ENCODE results near the gene NCKAP5.

Gene NCKAP5

DNA sequence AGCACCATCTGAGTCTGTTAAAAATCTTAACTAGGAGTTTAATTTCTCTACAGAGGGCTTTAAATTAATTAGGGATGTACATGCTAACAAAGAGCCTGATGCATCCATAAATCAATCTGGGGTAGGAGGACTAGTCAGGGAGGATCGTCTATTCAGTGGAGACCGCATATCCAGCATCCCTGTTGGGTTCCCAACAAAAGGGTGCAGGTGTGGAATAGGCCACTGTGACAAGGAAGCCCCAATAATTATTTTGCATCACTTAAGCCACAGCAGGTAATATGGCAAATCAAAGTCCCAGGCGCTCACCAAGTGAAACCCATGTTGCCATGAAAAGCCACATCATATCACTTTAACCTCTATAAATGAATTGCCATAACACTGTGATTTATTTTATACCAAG lies 392.3 kb downstream of the NCKAP5 start:
- no peak for DNase-seq

DNA sequence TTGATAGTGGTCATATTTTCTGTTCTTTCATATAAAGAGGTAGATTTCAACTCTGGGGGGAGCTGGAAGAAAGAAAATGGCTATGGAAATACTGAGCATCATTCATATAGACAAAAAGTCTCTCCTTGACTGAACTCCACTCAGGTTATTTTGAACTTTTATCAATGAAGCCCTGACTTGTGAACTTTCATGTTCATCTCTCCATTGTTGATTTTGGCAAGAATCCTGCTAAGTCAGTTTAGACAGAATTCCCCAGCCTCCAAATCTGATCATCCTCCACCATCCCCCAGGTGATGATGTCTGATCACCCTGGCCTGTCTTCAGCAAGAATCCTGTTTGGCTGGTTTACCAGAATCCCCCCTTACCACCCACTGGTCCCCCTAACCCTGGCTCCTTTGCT lies 395.0 kb downstream of the NCKAP5 start:
- no peak for DNase-seq

DNA sequence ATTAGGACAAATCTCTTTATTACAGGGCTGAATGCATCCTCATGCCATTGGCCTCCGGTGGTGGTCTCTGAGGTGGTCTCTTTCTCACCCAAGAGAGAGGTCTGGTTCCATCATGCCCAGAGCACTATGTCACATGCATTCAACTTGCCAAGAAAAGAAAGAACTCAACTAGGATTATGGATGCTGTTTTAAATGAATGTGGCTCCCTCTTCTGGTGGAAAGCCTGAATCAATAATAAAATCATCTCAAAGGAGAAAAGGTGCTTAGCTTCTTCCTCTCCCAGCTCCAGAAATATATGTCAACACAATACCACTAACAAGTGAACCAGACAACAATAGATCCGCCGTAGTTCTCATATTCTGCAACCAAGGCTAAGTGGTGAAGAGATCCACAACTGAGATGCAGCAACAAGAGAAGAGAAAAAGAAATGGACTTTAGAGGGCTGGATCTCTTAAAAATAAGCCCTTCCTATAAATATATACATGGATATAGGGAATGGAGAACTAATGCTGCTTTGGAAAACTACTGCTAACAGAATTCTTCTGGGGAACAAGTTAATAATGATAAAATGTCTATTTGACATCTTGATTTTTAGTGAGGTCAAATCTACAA lies 396.8 kb downstream of the NCKAP5 start:
- no peak for DNase-seq

DNA sequence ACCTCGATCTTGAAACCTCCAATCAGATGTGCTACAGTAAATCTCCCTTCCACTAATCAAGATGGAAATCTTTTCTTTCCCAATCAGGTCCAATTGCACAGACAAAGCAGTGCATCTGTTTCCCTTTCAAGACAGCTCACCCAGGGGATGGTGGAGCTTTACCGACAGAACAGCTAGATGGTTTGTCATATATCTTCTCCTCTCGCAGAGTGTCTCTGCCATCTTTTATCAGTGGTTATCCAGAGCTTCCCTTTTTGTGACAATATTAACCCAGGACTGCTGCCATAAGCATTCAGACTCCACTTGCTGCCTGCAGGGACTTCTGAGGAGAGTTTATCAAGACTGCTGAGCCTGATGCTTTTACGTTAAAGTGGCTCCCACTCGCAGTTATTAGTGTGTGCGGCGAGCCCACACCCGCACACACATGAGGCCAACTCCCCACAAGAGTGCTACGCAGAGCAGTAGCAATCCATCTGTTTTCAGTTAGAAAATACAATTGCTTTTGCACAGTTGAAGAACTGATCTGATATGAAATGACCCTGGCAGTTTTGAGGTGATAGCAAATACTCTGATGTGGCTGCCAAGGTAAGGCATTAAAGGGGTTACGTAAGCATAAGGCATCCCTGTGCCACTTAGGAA lies 398.9 kb downstream of the NCKAP5 start:
- DNase-seq = no peak

DNA sequence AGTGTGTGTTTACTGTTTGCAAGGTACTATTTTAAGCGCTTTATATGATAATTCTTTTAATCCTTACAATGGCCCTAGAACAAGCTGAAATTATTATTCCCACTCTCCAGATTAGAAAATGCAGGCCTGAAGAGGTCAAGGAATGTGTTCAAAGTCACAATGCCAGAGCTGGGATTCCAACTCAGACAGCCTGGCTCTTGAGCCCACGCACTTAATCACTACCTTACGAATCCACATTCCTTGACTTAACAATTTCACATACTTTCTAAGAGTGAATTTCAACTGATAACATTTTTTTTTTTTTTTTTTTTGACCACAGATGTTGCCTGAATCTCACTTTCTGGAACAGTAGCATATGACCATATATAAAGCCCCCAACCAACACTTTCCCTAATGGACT lies 400.3 kb downstream of the NCKAP5 start:
- DNase-seq = no peak

DNA sequence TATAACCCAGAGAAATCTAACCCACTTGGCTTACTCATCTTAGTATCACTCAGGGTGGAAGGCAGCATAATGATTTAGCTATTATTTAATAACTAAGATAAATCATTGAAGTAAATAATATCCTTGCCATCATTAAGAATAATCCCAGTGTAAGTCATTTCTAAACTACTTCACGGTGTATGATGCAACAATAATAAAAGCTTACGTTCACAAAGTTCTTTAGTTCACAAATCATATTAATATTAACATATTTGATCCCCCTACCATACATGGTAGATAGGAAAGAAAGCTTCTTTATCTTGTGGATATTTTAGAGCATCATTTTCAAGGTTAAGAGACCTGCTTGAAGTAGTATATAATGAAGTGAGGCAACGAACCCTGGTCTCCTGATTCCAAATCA lies 401.0 kb downstream of the NCKAP5 start:
- no peak for DNase-seq

DNA sequence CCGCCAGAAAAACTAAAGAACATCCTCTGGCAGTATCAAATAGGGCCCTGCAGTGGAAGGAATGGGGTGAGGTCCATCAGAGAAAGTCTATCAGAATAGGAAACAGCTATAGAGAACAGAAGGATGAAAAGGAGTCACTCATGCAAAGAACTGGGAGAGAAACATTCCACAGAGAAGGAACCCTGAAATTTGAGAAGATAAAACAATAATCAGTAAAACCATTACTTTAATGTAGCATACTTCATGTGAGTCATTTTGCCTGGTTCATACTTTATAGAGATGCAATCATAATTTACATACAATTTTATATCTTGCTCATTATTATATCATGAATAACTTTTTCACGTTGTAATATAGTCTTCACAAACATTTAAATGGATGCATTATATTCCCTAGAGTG lies 402.2 kb downstream of the NCKAP5 start:
- no peak for DNase-seq

DNA sequence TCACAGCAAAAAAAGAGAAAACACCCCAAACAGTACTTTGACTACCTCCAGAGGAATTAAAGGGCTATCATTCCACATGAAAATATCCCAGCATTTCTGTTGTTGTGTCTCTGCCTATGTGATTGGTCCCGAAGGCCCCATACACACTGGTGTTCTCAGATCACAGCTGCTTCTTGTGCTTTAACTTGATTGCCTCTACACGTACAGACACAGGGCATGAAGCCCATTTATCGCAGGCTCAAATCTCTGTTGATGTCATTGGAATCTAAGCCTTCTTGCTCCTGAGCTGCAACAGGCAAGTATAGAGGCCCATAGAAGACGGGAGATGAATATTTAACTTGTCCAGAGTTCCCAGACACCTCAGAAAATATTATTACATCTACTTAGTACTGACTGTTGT lies 405.2 kb downstream of the NCKAP5 start:
- DNase-seq = no peak

DNA sequence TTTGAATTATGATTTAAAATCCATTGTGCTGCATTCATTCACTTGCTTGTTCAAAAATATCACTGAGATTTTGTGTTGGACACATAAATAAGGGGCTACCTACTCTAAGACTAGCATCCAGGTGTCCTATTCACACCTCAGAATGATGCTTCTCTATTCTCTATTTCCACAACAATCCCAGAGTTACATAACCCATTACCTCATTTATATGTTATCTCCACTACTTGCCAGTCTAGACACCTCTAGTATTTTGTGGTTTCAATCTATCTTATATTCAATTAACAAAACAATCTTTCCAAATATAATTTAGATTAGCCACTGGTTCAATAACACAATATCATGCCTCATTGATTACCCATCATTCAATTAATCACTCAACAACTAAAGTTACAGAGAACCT lies 409.8 kb downstream of the NCKAP5 start:
- no peak for DNase-seq

DNA sequence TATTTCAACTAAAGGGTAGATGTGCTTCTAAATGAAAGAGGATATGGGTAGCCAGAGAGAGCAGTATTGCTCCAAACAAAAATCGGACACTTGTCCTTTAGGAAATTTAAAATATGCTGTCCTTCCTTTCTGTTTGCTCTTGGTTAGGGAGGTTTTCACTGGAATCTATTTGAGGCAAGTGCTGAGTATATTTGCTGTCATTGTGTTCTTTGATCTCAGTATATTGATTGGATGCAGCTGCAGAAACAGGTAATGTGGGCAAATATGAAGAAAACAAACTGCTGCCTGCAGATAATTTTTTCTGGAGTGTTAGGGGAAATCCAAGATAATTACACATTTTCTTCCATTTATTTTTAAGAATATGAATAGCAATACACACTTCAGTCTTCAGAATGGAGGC lies 410.2 kb downstream of the NCKAP5 start:
- no peak for DNase-seq

DNA sequence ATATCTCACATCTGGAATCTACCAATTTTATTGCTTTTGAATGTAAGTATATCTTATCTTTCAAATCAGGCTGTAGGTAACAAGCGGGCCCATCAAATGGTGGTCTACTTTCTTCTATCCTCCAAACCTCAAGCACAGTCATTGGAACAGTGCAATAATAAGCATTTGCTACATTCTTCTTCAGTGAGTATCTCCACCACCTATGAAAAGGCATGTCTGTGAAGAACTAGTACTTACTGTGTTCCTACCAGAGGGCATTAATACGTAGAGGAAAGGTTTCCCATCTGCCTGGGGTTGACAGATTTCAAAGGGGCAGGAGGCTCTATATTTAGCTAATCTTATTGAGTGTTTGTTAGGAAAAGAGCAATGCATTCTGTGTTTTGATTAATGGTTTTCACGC lies 411.1 kb downstream of the NCKAP5 start:
- DNase-seq = no peak

DNA sequence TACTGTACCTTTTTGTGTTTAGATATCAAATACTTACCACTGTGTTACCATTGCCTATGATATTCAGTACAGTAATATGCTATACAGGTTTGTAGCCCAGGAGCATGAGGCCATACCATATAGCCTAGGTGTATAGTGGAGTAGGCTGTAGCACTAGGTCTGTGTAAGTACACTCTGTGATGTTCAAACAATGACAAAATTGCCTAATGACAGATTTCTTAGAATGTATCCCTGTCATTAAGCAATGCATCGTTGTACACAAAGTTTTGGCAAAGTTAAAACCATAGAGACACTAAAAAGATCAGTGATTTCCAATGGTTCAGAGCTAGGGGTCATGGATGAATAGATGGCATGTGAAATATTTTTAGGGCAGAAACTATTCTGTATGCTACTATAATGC lies 415.5 kb downstream of the NCKAP5 start:
- no peak for DNase-seq

DNA sequence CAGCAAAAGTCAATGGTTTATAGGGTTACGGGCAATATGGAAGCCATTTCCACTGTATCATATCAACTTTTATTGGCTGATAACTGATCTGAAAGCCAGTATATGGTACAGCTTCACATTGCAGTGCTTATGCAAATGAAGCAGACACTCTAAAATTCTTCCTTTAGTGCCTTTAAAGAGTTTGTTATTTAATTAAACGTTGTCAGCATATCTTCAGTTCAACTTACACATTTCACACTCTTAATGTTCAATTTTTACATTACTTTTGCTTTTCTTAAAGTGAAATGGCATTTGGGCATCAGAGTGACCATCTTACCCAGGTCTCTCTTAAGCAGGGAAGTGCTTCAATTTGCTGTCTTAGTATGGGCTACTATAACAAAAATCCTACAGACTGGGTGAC lies 420.1 kb downstream of the NCKAP5 start:
- DNase-seq = no peak

DNA sequence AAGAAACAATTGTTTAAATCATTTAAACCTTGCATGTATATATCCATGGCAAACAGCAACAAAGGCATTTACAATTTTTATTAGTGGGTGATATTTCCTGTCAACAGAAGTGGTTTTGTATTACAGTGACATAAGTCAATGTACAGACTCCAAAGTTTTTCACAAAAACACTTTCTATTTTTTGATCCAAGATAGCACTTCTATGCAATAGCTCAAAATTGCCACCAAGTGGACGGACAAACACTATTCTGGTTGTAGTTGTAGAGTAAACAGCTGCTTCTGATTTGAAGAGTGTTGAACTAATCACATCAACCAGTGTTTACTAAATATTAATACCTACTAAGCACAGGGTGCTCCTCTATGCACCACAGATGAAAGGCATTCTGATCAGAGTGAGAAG lies 421.4 kb downstream of the NCKAP5 start:
- DNase-seq = no peak

DNA sequence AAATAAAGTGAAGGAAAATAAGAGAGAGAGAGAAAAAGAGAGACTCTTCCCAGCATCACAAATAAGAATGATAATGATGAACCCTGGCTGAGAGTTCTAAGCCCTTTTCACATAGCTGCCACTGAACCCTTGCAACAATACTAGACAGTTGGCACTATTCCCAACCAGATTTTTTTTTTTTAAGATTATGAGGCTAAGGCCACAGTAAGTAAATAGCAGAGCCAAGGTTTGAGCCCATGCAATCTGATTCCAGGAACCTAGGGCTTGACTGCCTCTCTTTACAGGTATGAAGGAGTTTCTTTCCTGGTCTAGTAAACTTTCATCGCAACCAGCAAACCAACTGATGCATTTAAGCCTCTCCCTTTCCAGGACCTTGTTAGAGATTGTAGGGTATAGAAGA lies 424.6 kb downstream of the NCKAP5 start:
- DNase-seq = no peak

DNA sequence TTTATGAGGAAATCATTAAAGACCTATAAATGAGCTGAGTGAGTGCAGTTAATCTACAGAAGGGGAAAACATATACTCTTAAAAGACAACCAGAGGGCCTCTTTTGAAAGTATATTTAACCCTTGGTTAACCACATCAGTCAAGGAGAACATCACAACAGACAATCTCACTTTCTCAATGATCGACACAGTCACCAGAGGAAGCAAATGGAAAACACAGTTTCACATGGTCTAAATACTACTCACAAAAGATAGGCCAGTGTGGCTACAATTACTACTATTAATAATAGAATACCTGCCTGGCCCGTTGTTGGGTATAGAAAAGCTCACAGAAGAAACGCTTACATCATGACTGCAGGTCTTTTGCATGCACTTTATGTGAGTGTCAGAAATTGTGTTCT lies 426.2 kb downstream of the NCKAP5 start:
- no peak for DNase-seq

DNA sequence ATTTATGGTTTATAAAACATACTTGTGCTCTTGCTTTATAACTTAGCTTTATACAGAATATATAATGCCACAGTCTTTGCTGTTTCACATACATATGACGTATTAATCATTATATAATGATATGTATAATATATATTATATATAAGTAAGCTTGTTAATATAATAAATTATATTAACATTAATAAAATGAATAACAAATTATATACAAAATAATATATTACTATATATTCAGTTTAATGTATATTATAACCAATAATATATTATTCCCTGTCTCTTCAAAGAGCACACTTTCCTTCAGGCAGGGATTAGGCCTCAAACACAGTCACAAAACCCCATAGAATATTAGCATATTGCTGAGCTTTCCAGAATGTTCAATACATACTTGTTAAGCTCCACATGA lies 427.6 kb downstream of the NCKAP5 start:
- no peak for DNase-seq

DNA sequence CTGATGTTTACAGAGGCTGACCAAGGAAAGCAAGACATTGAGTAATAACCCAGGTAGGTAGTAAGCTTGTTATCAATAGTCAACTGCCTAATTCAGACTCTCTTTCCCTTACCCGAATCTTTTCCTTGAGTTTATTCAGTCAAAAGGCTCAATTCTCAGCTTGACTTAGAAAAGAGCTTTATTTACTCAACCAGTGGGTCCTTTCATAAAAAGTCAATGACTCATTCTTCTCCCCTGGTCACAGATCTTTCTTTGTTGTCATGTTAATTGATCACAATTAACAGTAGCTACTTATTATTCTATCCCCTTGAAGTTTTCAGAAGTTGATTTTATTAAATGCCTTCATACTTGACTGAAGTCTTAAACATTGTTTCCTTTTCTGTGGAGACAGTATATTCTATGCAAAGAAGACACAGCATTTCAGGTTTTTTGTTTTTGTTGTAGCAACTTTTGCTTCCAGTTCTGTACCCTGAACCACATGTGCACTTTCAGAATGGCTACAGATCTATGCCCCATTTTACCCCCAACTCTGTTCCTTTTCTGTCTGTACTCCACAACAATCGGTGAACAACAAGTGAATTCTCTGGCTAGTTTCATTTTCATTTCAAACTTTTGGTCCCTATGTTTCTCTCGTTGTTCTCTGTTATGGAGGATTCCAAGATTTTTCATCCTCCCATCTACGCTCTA lies 428.3 kb downstream of the NCKAP5 start:
- no peak for DNase-seq

DNA sequence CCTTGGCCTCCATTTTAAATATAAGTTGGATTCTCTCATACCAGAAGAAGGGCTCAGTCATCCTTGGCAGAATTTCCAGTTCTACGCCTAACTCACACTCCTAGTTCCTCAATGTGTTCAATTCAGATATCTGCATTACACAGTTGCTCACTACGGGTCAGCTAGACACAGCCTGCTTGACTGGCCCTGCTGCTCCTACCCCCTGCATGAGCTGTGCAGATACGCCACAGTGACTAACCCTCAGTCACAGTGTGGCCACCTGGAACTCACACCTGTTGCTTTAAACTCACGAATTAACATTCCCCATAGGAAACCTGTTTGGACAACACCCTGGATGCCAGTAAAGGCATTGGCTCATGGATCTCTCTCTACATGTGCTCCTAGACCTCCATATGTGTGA lies 429.6 kb downstream of the NCKAP5 start:
- no peak for DNase-seq

DNA sequence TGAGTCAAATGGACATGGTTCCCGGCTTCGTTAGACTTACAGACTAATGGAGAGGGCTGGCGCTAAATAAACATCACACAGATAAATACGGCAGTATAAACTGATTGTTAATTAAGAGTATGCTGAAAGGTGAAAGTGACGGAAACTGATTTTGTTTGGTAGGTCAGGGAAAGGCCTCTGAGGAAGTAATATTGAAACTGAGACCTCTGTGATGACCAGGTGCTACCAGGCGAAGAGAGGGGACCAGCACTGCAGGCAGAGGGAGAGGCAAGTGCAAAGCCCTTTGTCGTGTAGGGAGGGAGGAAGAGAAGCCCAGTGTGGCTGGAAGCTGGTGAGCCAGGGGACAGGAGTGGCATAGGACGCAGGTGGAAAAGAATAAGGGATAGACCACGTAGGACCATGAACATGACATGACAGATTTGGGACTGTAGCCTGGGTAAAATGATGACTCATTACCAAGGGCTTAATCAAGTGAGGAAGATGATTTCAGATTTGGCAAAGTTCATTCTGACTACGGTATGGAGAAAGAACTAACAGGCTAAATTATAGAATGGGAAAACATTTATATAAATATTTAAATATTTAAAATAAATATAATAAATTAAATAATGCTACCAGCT lies 433.1 kb downstream of the NCKAP5 start:
- DNase-seq = no peak

DNA sequence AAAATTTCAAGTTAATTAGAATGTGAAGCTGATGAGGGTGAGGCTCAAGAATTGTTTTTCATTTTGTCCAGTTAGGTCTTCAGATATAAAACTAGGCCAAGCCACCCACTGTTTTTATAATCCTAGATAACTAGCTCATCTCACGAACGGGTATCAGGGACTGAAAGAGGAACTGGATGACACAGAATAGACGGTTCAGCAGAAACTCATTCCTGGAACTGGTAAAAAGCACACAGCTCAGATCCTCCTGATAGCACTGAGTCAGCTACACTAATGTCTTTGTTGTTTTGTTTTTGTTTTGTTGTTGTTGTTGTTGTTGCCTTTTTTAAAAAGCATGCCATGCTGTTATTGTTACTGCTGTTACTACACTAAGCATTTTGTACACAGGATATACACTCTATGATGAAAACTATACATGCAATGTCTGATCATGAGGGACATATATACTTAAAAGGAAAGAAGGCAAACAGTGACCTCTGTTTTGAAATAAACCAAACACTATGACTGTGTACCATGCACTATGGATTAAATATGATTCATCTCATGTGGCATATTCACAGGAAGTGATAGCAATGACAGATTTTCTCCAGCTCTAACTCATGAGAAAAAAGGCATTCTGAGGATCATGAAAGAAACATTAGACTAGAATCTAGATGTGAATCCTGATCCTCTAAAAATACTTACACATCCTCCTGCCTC lies 437.6 kb downstream of the NCKAP5 start:
- no peak for DNase-seq

DNA sequence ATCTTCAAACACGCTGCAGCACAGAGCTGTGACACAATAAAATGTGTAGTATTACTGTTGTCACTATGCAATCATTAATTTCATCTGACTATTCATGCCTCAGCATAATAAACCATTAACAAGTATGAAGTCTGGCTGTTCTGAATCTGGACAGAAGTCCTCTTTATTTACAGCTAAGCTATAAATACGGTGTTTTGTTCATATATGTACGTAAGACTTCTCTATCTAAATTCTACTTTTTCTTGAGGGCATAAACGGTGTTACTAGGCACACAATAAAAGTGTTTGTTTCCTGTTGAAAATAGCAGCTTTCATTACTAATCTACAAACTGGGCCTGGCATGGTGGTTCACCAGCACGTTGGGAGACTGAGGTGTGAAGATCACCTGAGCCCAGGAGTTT lies 443.8 kb downstream of the NCKAP5 start:
- DNase-seq = no peak

DNA sequence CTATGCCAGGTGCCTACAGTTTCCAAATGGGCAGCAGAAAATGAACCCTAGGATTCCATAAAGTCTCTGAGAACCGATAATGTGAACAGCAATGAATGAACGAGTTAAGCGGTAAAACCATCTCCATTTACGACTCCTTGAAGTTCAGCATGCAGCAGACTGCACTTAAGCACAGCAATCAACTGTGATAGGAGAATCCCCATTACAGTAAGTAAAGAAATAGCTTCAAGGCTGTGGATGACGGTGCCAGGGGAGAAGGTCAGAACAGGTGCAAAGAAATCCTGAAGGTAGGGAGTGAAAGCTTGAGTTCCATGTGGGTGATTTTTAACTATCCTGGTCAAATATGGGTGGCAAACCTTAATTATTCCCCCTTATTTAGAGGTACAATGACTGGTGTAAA lies 444.4 kb downstream of the NCKAP5 start:
- no peak for DNase-seq

DNA sequence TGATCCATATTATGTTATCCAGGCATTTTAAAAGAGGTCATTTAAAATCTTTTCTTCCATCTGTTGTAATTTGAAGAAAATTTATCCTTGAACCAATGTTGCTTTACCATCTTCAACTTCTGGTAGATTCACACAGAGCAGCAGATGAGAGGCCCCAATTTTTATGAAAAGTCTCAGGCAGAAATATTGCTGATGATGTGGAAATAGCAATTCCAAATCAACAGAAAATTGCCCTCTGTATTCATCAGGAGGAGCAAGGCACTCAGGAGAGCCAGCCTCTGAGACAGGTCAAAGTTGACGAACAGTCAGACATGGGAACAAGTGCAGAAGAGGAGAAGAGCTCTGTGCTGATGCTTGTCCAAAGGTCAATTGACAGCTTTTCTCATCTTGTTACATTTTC lies 444.9 kb downstream of the NCKAP5 start:
- DNase-seq = no peak
